Astrocyte (in vitro differentiated cells and primary cell): ENCODE results near the gene ABCG8. TPM values are rescaled to one million over a fixed set of nuclear protein-coding genes. Genes with fewer than 3 reads are reported as not detected.

ENCODE experiments used
- DNase-seq: peaks from one replicate; pipeline ENCODE4 v3.0.0-alpha.2; 2010; ENCODE audit warnings: low read depth
- FAIRE-seq: peaks from 2 replicates; lab custom pipeline; 2011; peaks lifted over from hg19 to GRCh38; lab: Jason Lieb, UNC
- H2AFZ ChIP-seq: 2 replicates; pipeline ENCODE4 v1.6.0; 2012; ENCODE audit warnings: low read depth, low read length, inconsistent platforms
- H3K27ac ChIP-seq: 2 replicates; pipeline ENCODE4 v1.5.1; 2011; ENCODE audit warnings: low read depth, low read length, inconsistent platforms
- H3K27me3 ChIP-seq: 2 replicates; pipeline ENCODE4 v1.6.0; 2011; ENCODE audit warnings: low read length, inconsistent platforms; ENCODE audit not compliant: insufficient read depth
- H3K36me3 ChIP-seq: 2 replicates; pipeline ENCODE4 v1.5.1; 2011; ENCODE audit warnings: low read length, inconsistent platforms; ENCODE audit not compliant: insufficient read depth
- H3K4me1 ChIP-seq: 2 replicates; pipeline ENCODE4 v1.5.1; 2011; ENCODE audit warnings: low read length, inconsistent platforms; ENCODE audit not compliant: insufficient read depth
- H3K4me2 ChIP-seq: 2 replicates; pipeline ENCODE4 v1.6.0; 2012; ENCODE audit warnings: low read length, inconsistent platforms
- H3K4me3 ChIP-seq: 2 replicates; pipeline ENCODE4 v1.5.1; 2011; ENCODE audit warnings: low read depth, mild to moderate bottlenecking, low read length, inconsistent platforms; ENCODE audit not compliant: insufficient read depth
- H3K79me2 ChIP-seq: 2 replicates; pipeline ENCODE4 v1.6.0; 2012; ENCODE audit warnings: mild to moderate bottlenecking, low read length, inconsistent platforms; ENCODE audit not compliant: insufficient read depth
- H3K9ac ChIP-seq: 2 replicates; pipeline ENCODE4 v1.6.0; 2012; ENCODE audit warnings: mild to moderate bottlenecking, low read length, inconsistent platforms
- H3K9me3 ChIP-seq: 2 replicates; pipeline ENCODE4 v1.5.1; 2012; ENCODE audit warnings: low read depth, mild to moderate bottlenecking, low read length, inconsistent platforms; ENCODE audit not compliant: insufficient read depth
- H4K20me1 ChIP-seq: 2 replicates; pipeline ENCODE4 v1.6.0; 2012; ENCODE audit warnings: low read length, inconsistent platforms; ENCODE audit not compliant: insufficient read depth
- H3K27ac Mint-ChIP-seq: one replicate; pipeline ENCODE4 v1.8.0; 2021; ENCODE audit warnings: mild to moderate bottlenecking, mixed read lengths; ENCODE audit not compliant: unreplicated experiment
- H3K27me3 Mint-ChIP-seq: one replicate; pipeline ENCODE4 v1.8.0; 2021; ENCODE audit warnings: low read depth, mixed read lengths; ENCODE audit not compliant: unreplicated experiment
- H3K36me3 Mint-ChIP-seq: one replicate; pipeline ENCODE4 v1.8.0; 2021; ENCODE audit warnings: low read depth, mixed read lengths; ENCODE audit not compliant: unreplicated experiment
- H3K4me1 Mint-ChIP-seq: one replicate; pipeline ENCODE4 v1.8.0; 2021; ENCODE audit warnings: low read depth, mixed read lengths; ENCODE audit not compliant: unreplicated experiment
- H3K4me3 Mint-ChIP-seq: one replicate; pipeline ENCODE4 v1.8.0; 2021; ENCODE audit warnings: mild to moderate bottlenecking, moderate library complexity, mixed read lengths; ENCODE audit not compliant: unreplicated experiment
- H3K9me3 Mint-ChIP-seq: one replicate; pipeline ENCODE4 v1.8.0; 2021; ENCODE audit warnings: mild to moderate bottlenecking, mixed read lengths; ENCODE audit not compliant: unreplicated experiment
- EZH2 ChIP-seq: IDR thresholded peaks from 2 replicates; pipeline ENCODE4 v1.6.1; 2012; ENCODE audit warnings: mild to moderate bottlenecking, low read length, inconsistent platforms; ENCODE audit not compliant: insufficient read depth
- total RNA-seq: library from RNA; stranded (reverse); gene quantifications from 2 replicates; pipeline ENCODE4 v1.2.1, GENCODE V29; 2021
- TF ChIP-seq, protein P1 (sequence below): IDR thresholded peaks from 2 replicates; pipeline ENCODE4 v1.5.1; 2011; ENCODE audit warnings: low read depth, mild to moderate bottlenecking, inconsistent platforms, low read length, moderate library complexity; ENCODE audit not compliant: insufficient read depth

Gene ABCG8
- total RNA-seq, 1 donor from 2014 or later: not detected

DNA sequence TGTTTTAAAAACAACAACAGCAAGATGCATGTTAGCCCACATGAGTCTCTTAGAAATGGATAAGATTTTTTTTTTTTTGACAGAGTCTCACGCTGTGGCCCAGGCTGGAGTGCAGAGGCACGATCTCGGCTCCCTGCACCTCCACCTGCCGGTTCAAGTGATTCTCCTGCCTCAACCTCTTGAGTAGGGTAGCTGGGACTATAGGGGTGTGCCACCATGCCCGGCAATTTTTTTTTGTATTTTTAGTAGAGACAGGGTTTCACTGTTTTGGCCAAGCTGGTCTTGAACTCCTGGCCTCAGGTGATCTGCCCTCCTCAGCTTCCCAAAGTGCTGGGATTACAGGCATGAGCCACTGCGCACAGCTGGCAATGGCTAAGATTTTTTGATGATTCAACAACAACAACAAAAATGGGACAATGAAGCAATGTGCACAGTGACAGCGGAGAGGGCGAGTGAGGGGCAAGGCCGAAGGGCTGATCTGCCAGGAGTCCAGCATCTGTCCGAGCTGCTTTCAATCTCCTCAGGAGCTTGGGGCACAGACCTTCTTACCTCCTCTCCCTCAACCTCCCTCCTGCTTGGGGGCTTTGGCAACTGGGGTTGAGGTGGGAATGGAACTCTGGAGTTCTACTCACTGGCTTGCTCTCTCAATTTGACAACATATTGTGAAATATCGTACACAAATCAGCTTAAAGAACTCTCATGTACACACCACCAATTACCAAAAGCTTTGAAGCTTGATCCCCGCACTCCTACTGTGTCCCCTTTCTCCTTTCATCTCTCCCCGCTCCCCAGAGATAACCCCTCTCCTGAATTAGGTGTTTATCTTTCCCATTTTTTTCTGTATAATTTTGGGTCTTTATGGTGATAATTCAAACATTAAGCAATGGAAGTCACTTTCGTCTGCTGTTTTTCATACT lies 3.4 kb downstream of the ABCG8 start:
- DNase-seq (no peak), FAIRE-seq (no peak)
- H4K20me1 ChIP-seq: no peaks in the 10 kb centered on the region
- Mint-ChIP-seq H3K9me3 (peaks cover 1% of the 10 kb centered on the region), H3K27me3 (peaks cover 23% of the 10 kb centered on the region), H3K4me1 (no peaks in the 10 kb centered on the region), H3K4me3 (no peak overlapping the region), H3K36me3 (no peaks in the 10 kb centered on the region), H3K27ac (no peak overlapping the region)
- H3K79me2 ChIP-seq: no peaks in the 10 kb centered on the region
- no peak overlapping the region for H3K4me3 ChIP-seq
- no peak for TF ChIP-seq EZH2
- TF ChIP-seq, protein P1, sequence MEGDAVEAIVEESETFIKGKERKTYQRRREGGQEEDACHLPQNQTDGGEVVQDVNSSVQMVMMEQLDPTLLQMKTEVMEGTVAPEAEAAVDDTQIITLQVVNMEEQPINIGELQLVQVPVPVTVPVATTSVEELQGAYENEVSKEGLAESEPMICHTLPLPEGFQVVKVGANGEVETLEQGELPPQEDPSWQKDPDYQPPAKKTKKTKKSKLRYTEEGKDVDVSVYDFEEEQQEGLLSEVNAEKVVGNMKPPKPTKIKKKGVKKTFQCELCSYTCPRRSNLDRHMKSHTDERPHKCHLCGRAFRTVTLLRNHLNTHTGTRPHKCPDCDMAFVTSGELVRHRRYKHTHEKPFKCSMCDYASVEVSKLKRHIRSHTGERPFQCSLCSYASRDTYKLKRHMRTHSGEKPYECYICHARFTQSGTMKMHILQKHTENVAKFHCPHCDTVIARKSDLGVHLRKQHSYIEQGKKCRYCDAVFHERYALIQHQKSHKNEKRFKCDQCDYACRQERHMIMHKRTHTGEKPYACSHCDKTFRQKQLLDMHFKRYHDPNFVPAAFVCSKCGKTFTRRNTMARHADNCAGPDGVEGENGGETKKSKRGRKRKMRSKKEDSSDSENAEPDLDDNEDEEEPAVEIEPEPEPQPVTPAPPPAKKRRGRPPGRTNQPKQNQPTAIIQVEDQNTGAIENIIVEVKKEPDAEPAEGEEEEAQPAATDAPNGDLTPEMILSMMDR: no peak
- no peak overlapping the region for H2AFZ ChIP-seq
- H3K27ac ChIP-seq: no peak overlapping the region
- H3K4me2 ChIP-seq: no peak overlapping the region
- no peaks in the 10 kb centered on the region for H3K4me1 ChIP-seq
- no peaks in the 10 kb centered on the region for H3K36me3 ChIP-seq
- peaks cover 12% of the 10 kb centered on the region for H3K27me3 ChIP-seq
- no peak overlapping the region for H3K9ac ChIP-seq
- H3K9me3 ChIP-seq: no peaks in the 10 kb centered on the region

DNA sequence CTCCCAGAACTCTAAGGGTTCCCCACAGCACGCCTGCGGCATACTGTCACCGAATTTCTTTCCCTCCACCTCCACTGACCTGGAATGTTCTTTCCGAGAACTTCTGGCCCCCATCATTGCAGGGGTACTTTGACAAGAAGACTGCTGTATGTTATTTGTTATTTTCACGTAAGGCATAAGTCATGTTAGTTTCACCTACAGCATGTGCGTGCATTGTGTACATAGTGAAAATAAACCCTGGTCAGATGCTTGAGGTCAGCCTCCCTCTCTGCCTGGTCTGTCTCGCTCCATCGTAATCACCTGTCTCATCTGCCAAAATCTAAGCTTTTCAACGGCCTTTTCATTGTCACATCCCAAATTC lies 4.1 kb downstream of the ABCG8 start:
- H3K4me3 Mint-ChIP-seq: no peak overlapping the region
- Histone ChIP-seq H3K79me2 (no peaks in the 10 kb centered on the region), H3K4me2 (no peak overlapping the region), H3K27me3 (peaks cover 12% of the 10 kb centered on the region), H3K36me3 (no peaks in the 10 kb centered on the region), H2AFZ (no peak overlapping the region), H3K4me1 (no peaks in the 10 kb centered on the region), H3K9ac (no peak overlapping the region), H3K4me3 (no peak overlapping the region), H4K20me1 (no peaks in the 10 kb centered on the region), H3K9me3 (no peaks in the 10 kb centered on the region), H3K27ac (no peak overlapping the region)
- FAIRE-seq (no peak), DNase-seq (no peak)
- no peak overlapping the region for H3K27ac Mint-ChIP-seq
- TF ChIP-seq EZH2: no peak
- TF ChIP-seq, protein P1: no peak
- H3K9me3 Mint-ChIP-seq: peaks cover 1% of the 10 kb centered on the region
- H3K36me3 Mint-ChIP-seq: no peaks in the 10 kb centered on the region
- no peaks in the 10 kb centered on the region for H3K4me1 Mint-ChIP-seq
- H3K27me3 Mint-ChIP-seq: peaks cover 26% of the 10 kb centered on the region

DNA sequence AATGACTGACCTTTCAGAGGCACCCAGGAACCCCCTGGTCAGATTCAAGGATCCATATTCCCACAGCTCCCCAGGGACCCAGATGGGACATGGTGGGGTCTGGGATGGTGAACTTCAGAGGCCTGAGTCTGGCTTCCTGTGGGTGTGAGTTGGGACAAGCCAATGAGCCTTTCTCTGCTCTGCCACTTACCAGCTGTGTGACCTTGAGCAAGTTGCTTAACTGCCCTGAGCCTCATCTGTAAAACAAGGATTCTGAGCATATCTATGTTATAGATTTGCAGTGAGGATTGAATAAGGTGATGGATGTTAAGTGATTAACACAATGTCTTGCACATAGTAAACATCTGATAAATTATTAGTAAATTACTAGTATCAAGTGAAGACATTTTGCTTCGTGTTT lies 6.4 kb downstream of the ABCG8 start:
- H3K36me3 Mint-ChIP-seq: no peaks in the 10 kb centered on the region
- DNase-seq (no peak), FAIRE-seq (no peak)
- Histone ChIP-seq H3K79me2 (no peaks in the 10 kb centered on the region), H3K36me3 (no peaks in the 10 kb centered on the region), H3K4me2 (no peak overlapping the region), H3K9me3 (no peaks in the 10 kb centered on the region), H3K27me3 (peaks cover 13% of the 10 kb centered on the region), H3K27ac (no peak overlapping the region), H3K4me3 (no peak overlapping the region), H4K20me1 (no peaks in the 10 kb centered on the region), H3K9ac (no peak overlapping the region), H2AFZ (no peak overlapping the region), H3K4me1 (no peaks in the 10 kb centered on the region)
- TF ChIP-seq, protein P1: no peak
- TF ChIP-seq EZH2: no peak
- peaks cover 22% of the 10 kb centered on the region for H3K27me3 Mint-ChIP-seq
- no peak overlapping the region for H3K4me3 Mint-ChIP-seq
- no peaks in the 10 kb centered on the region for H3K4me1 Mint-ChIP-seq
- H3K27ac Mint-ChIP-seq: no peak overlapping the region
- H3K9me3 Mint-ChIP-seq: peaks cover 1% of the 10 kb centered on the region
